Measurements from ENCODE around the gene GOLPH3L. TPM values are rescaled to one million over a fixed set of nuclear protein-coding genes. Genes with fewer than 3 reads are reported as not detected.
"Not testable (repeated sequence)": the region's sequence is repeated elsewhere in the genome, so short reads cannot be mapped to it uniquely, and the experiment has no call there.

GOLPH3L gene
- total RNA-seq, 1 experiment from 2014 or later = 9.6 TPM

DNA sequence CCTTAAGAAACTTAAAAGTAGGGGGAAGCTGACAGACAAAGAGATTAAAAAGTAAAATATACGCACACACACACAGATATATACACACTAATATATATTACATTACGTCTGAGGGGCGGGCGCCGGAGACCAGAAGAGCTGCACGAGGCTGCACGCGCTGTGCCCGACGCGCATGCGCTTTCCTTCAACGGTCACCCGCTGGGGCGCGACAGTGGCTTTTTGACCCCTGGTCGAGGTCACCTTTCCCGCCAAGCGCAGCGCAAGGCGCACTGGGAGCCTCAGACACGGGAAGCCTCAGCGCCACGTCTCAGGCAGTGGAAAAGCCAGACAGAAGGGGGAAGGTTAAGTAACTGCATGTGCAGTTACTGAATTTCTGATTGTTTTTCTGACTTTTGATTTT lies 23.7 kb upstream of the GOLPH3L start, which contains the start of gene HORMAD1:
HORMAD1 (minus strand) TSS at position 193 of the 400 bp plus-strand sequence. CDS start 1,390 bp downstream, outside the sequence.
- H3K27ac ChIP-seq (ENCODE audit: low read length) = no peak within 1 kb of the TSS
- no peaks in the 10 kb centered on the region for H3K9me3 ChIP-seq (ENCODE audit: low read length)
- no peaks in the 10 kb centered on the region for H4K20me1 ChIP-seq (ENCODE audit: low read length)
- H3K9ac ChIP-seq (ENCODE audit: low read length) = no peak within 1 kb of the TSS
- BruUV-seq (replicated peaks) = no TSS peak
- intact Hi-C loops (cut with micrococcal nuclease) = no loop called here
- H2AFZ ChIP-seq (ENCODE audit: low read length) = no peak within 1 kb of the TSS
- POLR2A ChIA-PET (ENCODE audit: unreplicated experiment) = interaction anchor here (0.6 kb wide), 1 partner anchor 28 kb away, joined by 3 read pairs; no protein-coding TSS in a partner anchor
- H3K4me2 ChIP-seq (ENCODE audit: low read length) = no peak within 1 kb of the TSS
- no peaks in the 10 kb centered on the region for H3K79me2 ChIP-seq (ENCODE audit: low read length)
- CTCF ChIA-PET = no interaction called here
- TF ChIP-seq, protein P1, sequence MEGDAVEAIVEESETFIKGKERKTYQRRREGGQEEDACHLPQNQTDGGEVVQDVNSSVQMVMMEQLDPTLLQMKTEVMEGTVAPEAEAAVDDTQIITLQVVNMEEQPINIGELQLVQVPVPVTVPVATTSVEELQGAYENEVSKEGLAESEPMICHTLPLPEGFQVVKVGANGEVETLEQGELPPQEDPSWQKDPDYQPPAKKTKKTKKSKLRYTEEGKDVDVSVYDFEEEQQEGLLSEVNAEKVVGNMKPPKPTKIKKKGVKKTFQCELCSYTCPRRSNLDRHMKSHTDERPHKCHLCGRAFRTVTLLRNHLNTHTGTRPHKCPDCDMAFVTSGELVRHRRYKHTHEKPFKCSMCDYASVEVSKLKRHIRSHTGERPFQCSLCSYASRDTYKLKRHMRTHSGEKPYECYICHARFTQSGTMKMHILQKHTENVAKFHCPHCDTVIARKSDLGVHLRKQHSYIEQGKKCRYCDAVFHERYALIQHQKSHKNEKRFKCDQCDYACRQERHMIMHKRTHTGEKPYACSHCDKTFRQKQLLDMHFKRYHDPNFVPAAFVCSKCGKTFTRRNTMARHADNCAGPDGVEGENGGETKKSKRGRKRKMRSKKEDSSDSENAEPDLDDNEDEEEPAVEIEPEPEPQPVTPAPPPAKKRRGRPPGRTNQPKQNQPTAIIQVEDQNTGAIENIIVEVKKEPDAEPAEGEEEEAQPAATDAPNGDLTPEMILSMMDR (conservative IDR thresholded peaks at IDR 0.05; ENCODE audit: low read depth, low read length) = no peak
- TF ChIP-seq EZH2 (IDR thresholded peaks at IDR 0.05; ENCODE audit: low read length, unreplicated experiment) (no peak), EZH2phosphoT487 (IDR thresholded peaks at IDR 0.05; ENCODE audit: borderline replicate concordance, low read length) (no peak)
- H3K4me3 ChIP-seq (ENCODE audit: low read length) = no peak within 1 kb of the TSS
- no peaks in the 10 kb centered on the region for H3K36me3 ChIP-seq (ENCODE audit: low read depth, low read length)
- DNase-seq (no peak), ATAC-seq (no peak)
- no peaks in the 10 kb centered on the region for H3K9me2 ChIP-seq (replicated peaks; ENCODE audit: low read length)
- no peaks in the 10 kb centered on the region for H3K27me3 ChIP-seq (ENCODE audit: low read length)
- H3F3A ChIP-seq (ENCODE audit: low read length, unreplicated experiment) = no peaks in the 10 kb centered on the region
- no peaks in the 10 kb centered on the region for H3K4me1 ChIP-seq (ENCODE audit: insufficient read depth, low read length)

- no peak for TF ChIP-seq EZH2 (IDR thresholded peaks at IDR 0.05; ENCODE audit: low read length, unreplicated experiment)
- TF ChIP-seq, protein P1 (conservative IDR thresholded peaks at IDR 0.05; ENCODE audit: low read depth, low read length) = no peak
- TF ChIP-seq EZH2phosphoT487 (IDR thresholded peaks at IDR 0.05; ENCODE audit: borderline replicate concordance, low read length) = no peak
- no peaks in the 10 kb centered on the region for H3K79me2 ChIP-seq (ENCODE audit: low read length)
- BruUV-seq (replicated peaks) = no TSS peak
- H3K36me3 ChIP-seq (ENCODE audit: low read depth, low read length) = no peaks in the 10 kb centered on the region
- no peak for DNase-seq
- no peaks in the 10 kb centered on the region for H4K20me1 ChIP-seq (ENCODE audit: low read length)
- ATAC-seq = no peak
- H3K9ac ChIP-seq (ENCODE audit: low read length) = no peak overlapping the region
- no peaks in the 10 kb centered on the region for H3K27me3 ChIP-seq (ENCODE audit: low read length)
- no peak overlapping the region for H3K4me3 ChIP-seq (ENCODE audit: low read length)
- H3K9me2 ChIP-seq (replicated peaks; ENCODE audit: low read length) = no peaks in the 10 kb centered on the region
- H3K4me1 ChIP-seq (ENCODE audit: insufficient read depth, low read length) = no peaks in the 10 kb centered on the region
- H3K27ac ChIP-seq (ENCODE audit: low read length) = no peak overlapping the region
- no peaks in the 10 kb centered on the region for H3F3A ChIP-seq (ENCODE audit: low read length, unreplicated experiment)
- no peak overlapping the region for H2AFZ ChIP-seq (ENCODE audit: low read length)
- ChIA-PET POLR2A (ENCODE audit: unreplicated experiment) (no interaction called here), CTCF (no interaction called here)
- intact Hi-C loops (cut with micrococcal nuclease) = no loop called here
- H3K4me2 ChIP-seq (ENCODE audit: low read length) = no peak overlapping the region
- H3K9me3 ChIP-seq (ENCODE audit: low read length) = no peaks in the 10 kb centered on the region
Measured at GRCh38 chr1:150720098-150720497, 23.1 kb upstream of the GOLPH3L start.

- DNase-seq = no peak
- Histone ChIP-seq H3K27ac (ENCODE audit: low read length) (no peak overlapping the region), H3K79me2 (ENCODE audit: low read length) (no peaks in the 10 kb centered on the region), H2AFZ (ENCODE audit: low read length) (no peak overlapping the region), H4K20me1 (ENCODE audit: low read length) (no peaks in the 10 kb centered on the region), H3K4me2 (ENCODE audit: low read length) (no peak overlapping the region), H3K4me1 (ENCODE audit: insufficient read depth, low read length) (no peaks in the 10 kb centered on the region), H3K9ac (ENCODE audit: low read length) (no peak overlapping the region), H3K9me2 (replicated peaks; ENCODE audit: low read length) (no peaks in the 10 kb centered on the region), H3F3A (ENCODE audit: low read length, unreplicated experiment) (no peaks in the 10 kb centered on the region), H3K4me3 (ENCODE audit: low read length) (no peak overlapping the region), H3K36me3 (ENCODE audit: low read depth, low read length) (no peaks in the 10 kb centered on the region), H3K27me3 (ENCODE audit: low read length) (no peaks in the 10 kb centered on the region), H3K9me3 (ENCODE audit: low read length) (no peaks in the 10 kb centered on the region)
- ATAC-seq = no peak
- ChIA-PET CTCF (no interaction called here), POLR2A (ENCODE audit: unreplicated experiment) (no interaction called here)
- BruUV-seq (replicated peaks) = no TSS peak
- intact Hi-C loops (cut with micrococcal nuclease) = no loop called here
- TF ChIP-seq, protein P1 (conservative IDR thresholded peaks at IDR 0.05; ENCODE audit: low read depth, low read length) = no peak
- TF ChIP-seq EZH2 (IDR thresholded peaks at IDR 0.05; ENCODE audit: low read length, unreplicated experiment) (no peak), EZH2phosphoT487 (IDR thresholded peaks at IDR 0.05; ENCODE audit: borderline replicate concordance, low read length) (no peak)
Measured at GRCh38 chr1:150718225-150718891, 21.4 kb upstream of the GOLPH3L start.

- H3K4me2 ChIP-seq (ENCODE audit: low read length); H3K36me3 ChIP-seq (ENCODE audit: low read depth, low read length); H3K9me2 ChIP-seq (replicated peaks; ENCODE audit: low read length); ATAC-seq; POLR2A ChIA-PET (ENCODE audit: unreplicated experiment); H3F3A ChIP-seq (ENCODE audit: low read length, unreplicated experiment); H3K79me2 ChIP-seq (ENCODE audit: low read length); H3K9me3 ChIP-seq (ENCODE audit: low read length); H3K27me3 ChIP-seq (ENCODE audit: low read length); H3K4me3 ChIP-seq (ENCODE audit: low read length); CTCF ChIA-PET; H3K27ac ChIP-seq (ENCODE audit: low read length); H3K4me1 ChIP-seq (ENCODE audit: insufficient read depth, low read length); H2AFZ ChIP-seq (ENCODE audit: low read length); BruUV-seq (replicated peaks); DNase-seq; H3K9ac ChIP-seq (ENCODE audit: low read length); H4K20me1 ChIP-seq (ENCODE audit: low read length): not testable (repeated sequence)
- intact Hi-C loops (cut with micrococcal nuclease) = loop anchor here (5.0 kb wide), 1 partner anchor 48 kb away; no protein-coding TSS in a partner anchor
Measured at GRCh38 chr1:150709031-150709430, 12.1 kb upstream of the GOLPH3L start.

Data from PC-3 (cell line).